ENCODE results near the gene DHRSX. TPM values are rescaled to one million over a fixed set of nuclear protein-coding genes. Genes with fewer than 3 reads are reported as not detected.
"Not testable (repeated sequence)": the region's sequence is repeated elsewhere in the genome, so short reads cannot be mapped to it uniquely, and the experiment has no call there.

The DHRSX gene
- polyA plus RNA-seq, 10 donors = 10.2 to 14.4 (median 12.9) TPM

GRCh38 chrX:2499507-2499906 lies 1.3 kb downstream of the DHRSX start:
- DNase-seq = no peak

- peak in 1 of 3 donors; percentile 72 for DNase-seq
Measured at GRCh38 chrX:2498781-2499302, 1.9 kb downstream of the DHRSX start.

- DNase-seq = peak in 1 of 3 donors; percentile 31
Measured at GRCh38 chrX:2497961-2498780, 2.6 kb downstream of the DHRSX start.

GRCh38 chrX:2495595-2495994 lies 5.2 kb downstream of the DHRSX start:
- no peak for DNase-seq

GRCh38 chrX:2492531-2493218 lies 8.1 kb downstream of the DHRSX start:
- no peak for DNase-seq

- no peak for DNase-seq
Measured at GRCh38 chrX:2490634-2491033, 10.1 kb downstream of the DHRSX start.

GRCh38 chrX:2489446-2490445 lies 11.0 kb downstream of the DHRSX start:
- DNase-seq = no peak

- no peak for DNase-seq
Measured at GRCh38 chrX:2488621-2489285, 12.0 kb downstream of the DHRSX start.

- DNase-seq = no peak
Measured at GRCh38 chrX:2487366-2487765, 13.4 kb downstream of the DHRSX start.

- no peak for DNase-seq
Measured at GRCh38 chrX:2486476-2487133, 14.2 kb downstream of the DHRSX start.

- peak in 1 of 3 donors; percentile 35 for DNase-seq
Measured at GRCh38 chrX:2485789-2486345, 14.9 kb downstream of the DHRSX start.

GRCh38 chrX:2484721-2485648 lies 15.8 kb downstream of the DHRSX start:
- peak in 2 of 3 donors; percentile 73 to 89 for DNase-seq

GRCh38 chrX:2484256-2484655 lies 16.5 kb downstream of the DHRSX start:
- DNase-seq = peak in 1 of 3 donors; percentile 50

- DNase-seq = no peak
Measured at GRCh38 chrX:2483398-2484060, 17.2 kb downstream of the DHRSX start.

GRCh38 chrX:2481597-2481996 lies 19.2 kb downstream of the DHRSX start:
- DNase-seq = not testable (repeated sequence)

- DNase-seq = not testable (repeated sequence)
Measured at GRCh38 chrX:2479982-2480381, 20.8 kb downstream of the DHRSX start.

GRCh38 chrX:2479420-2479780 lies 21.4 kb downstream of the DHRSX start:
- no peak for DNase-seq

Data from muscle of back (tissue), 11 donors.